H1 (cell line): ENCODE data around the gene THAP5. TPM values are rescaled to one million over a fixed set of nuclear protein-coding genes. Genes with fewer than 3 reads are reported as not detected.

Experiments used
- ASH2L ChIP-seq: fragments of 200-600, 300-600 bp; sonication (generic); IDR thresholded peaks from one replicate; pipeline ENCODE4 v1.7.1; 2017; ENCODE audit warnings: low read length
- CHD7 ChIP-seq: fragments of 300-600 bp; sonication (generic); IDR thresholded peaks from 2 replicates; pipeline ENCODE4 v1.7.1; 2012; ENCODE audit warnings: low read length, moderate library complexity, mild to moderate bottlenecking, inconsistent platforms; ENCODE audit not compliant: insufficient replicate concordance
- JUND ChIP-seq: IDR thresholded peaks from 2 replicates; pipeline ENCODE4 v1.6.1; 2011; ENCODE audit warnings: mild to moderate bottlenecking, improper control_type of control experiment, low read length
- NANOG ChIP-seq: IDR thresholded peaks from 2 replicates; pipeline ENCODE4 v1.6.1; 2011; ENCODE audit warnings: low read length, low read depth, mild to moderate bottlenecking, inconsistent platforms; ENCODE audit not compliant: insufficient read depth, poor library complexity, severe bottlenecking
- RAD21 ChIP-seq, 2 experiments: IDR thresholded peaks in 1 of 2; conservative IDR thresholded peaks in 1 of 2; 2 replicates each; pipeline ENCODE4 v1.6.1; 2011; ENCODE audit warnings: low read depth in 2 of 2, low read length in 2 of 2, improper control_type of control experiment in 1 of 2, inconsistent platforms in 1 of 2, mild to moderate bottlenecking in 1 of 2, moderate library complexity in 1 of 2
- TCF12 ChIP-seq: IDR thresholded peaks from 2 replicates; pipeline ENCODE4 v1.6.1; 2011; ENCODE audit warnings: low read depth, mild to moderate bottlenecking, low read length
- polyA plus RNA-seq, 7 experiments: library from polyadenylated mRNA; depleted of rRNA in 3 of 7; stranded (reverse) in 5 of 7; unstranded in 2 of 7; fragments of >200 nt in 5 of 7; fragments of 200-250 nt in 2 of 7; gene quantifications; 1 replicate in 5 of 7; 2 replicates in 1 of 7; 4 replicates in 1 of 7; pipeline versions ENCODE4 v1.2.1 to v1.2.3, GENCODE V29; 2011 to 2013; ENCODE audit warnings: missing spikeins in 2 of 7, mixed read lengths in 2 of 7
- total RNA-seq: library from RNA; stranded (reverse); fragmentation: NEBNext Ultra II Directional; extraction: Animal tissue kit (Norgen Biotek cat#: 25700); gene quantifications from 2 replicates; pipeline ENCODE4 v1.2.1, GENCODE V29; 2021

The THAP5 gene
- total and polyA plus RNA-seq, 2 of the 8 experiments (the other 6 are each of a cell fraction or from before 2014, with no cell fraction given): 3.9 to 24.2 TPM

GRCh38 chr7:108515630-108516029, 53.9 kb downstream of the THAP5 start (continued):
- TF ChIP-seq CHD7 (no peak), NANOG (no peak), RAD21 (IDR thresholded peaks at IDR 0.05 in 1 of 2, conservative IDR thresholded peaks at IDR 0.05 in 1 of 2; ENCODE audit: low read depth in 2 of 2, low read length in 2 of 2) (no peak), JUND (no peak), ASH2L (no peak), TCF12 (no peak)
